Measurements from ENCODE around the gene PLP1. TPM values are rescaled to one million over a fixed set of nuclear protein-coding genes. Genes with fewer than 3 reads are reported as not detected.

The PLP1 gene
- polyA plus RNA-seq, 4 donors: 5.1 to 77.9 (median 15.6) TPM

GRCh38 chrX:103823591-103823990 is 47.0 kb downstream of the PLP1 start:
- DNase-seq (ENCODE audit: low read depth in 4 of 4, low spot score in 3 of 4): no peak

DNA sequence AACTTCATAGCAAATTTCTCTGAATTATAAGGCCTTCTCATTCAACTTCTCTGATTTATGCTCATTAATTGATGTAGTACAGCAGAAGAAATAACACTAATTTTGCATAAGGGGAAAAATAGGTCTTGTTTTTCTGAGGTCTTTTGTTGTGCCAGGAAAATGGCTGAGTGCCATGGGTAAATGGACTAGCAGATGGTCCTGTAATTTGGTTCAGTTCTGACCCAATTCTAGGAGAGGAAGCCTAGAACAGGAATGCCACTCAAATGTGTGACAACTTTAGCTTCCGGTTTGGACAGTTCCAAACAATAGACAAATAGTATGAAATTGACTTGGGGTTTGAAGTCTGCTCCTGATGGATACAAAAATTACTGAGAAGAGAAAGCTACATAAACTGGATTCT is 49.2 kb downstream of the PLP1 start:
- no peak for DNase-seq (ENCODE audit: low read depth in 4 of 4, low spot score in 3 of 4)

GRCh38 chrX:103828529-103828928 is 51.9 kb downstream of the PLP1 start:
- DNase-seq (ENCODE audit: low read depth in 4 of 4, low spot score in 3 of 4): no peak

- no peak for DNase-seq (ENCODE audit: low read depth in 4 of 4, low spot score in 3 of 4)
Observed at GRCh38 chrX:103830848-103831247, 54.2 kb downstream of the PLP1 start.

DNA sequence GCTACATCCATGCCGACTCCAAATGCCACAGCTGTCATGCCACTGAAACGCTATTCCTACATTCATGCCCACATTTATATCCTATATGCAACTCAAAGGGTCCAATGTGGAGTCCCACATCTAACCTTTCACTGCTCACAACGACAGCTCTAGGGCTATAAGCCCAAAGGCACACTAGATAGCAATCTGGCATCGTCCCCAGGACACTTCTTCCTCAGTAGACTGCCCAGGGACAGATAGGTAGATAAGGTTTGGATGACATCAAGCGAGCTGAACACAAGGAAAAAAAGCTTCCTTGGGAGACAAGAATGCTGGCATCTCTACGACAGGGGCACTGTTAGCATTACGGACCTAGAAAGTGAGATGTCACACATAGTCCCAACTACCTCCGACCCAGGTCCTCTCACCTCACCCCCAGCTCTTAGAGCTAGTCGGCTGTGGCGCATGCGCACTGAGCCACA is 54.7 kb downstream of the PLP1 start:
- DNase-seq (ENCODE audit: low read depth in 4 of 4, low spot score in 3 of 4): peak in 1 of 4 donors; percentile 14

GRCh38 chrX:103831803-103832544 is 55.3 kb downstream of the PLP1 start, which contains the start of gene RAB9B:
Gene RAB9B (minus strand): TSS chrX:103832257. CDS start chrX:103825784, 6,473 bp downstream.
- DNase-seq (ENCODE audit: low read depth in 4 of 4, low spot score in 3 of 4): peak in 2 of 4 donors; percentile 0 to 2

DNA sequence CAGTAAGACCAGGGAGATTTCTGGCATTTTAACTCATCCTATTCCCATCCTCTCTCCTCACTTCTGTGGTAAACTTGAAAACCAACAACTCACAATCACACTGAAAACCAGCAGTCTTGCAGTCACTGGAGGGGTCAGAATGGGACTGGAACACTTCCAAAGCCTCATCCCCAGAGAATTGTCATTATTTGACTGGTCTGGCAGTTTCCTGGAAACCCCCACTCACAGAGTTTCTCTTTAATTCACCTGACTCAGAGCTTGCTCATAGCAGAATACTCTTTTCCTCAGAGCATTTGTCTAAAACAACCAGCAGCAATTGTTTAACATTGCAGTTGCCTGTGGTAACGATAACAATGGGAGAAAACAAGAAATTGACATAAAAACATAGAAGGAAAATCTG is 62.8 kb downstream of the PLP1 start:
- no peak for DNase-seq (ENCODE audit: low read depth in 4 of 4, low spot score in 3 of 4)

Other genes starting within 250 kb of the PLP1 start
- 100 to 1,000 TPM; 147 to 193 (median 160) TPM for gene TCEAL4, start 191.3 kb upstream of the PLP1 start, polyA plus RNA-seq (ENCODE audit: insufficient read length in 4 of 4)
- 10 to 100 TPM; 28.9 to 36.3 (median 32.0) TPM for gene TCEAL3, start 168.9 kb upstream of the PLP1 start, polyA plus RNA-seq (ENCODE audit: insufficient read length in 4 of 4)
- gene TCEAL1, start 147.9 kb upstream of the PLP1 start, polyA plus RNA-seq (ENCODE audit: insufficient read length in 4 of 4): 10 to 100 TPM; 26.6 to 35.9 (median 31.5) TPM
- 100 to 1,000 TPM; 303 to 367 (median 342) TPM for gene MORF4L2, start 90.1 kb upstream of the PLP1 start, polyA plus RNA-seq (ENCODE audit: insufficient read length in 4 of 4)
- 1 to 10 TPM in 3 of 4 donors, under 1 TPM in 1; 0.99 to 1.7 (median 1.3) TPM for gene TMEM31, start 65.9 kb upstream of the PLP1 start, polyA plus RNA-seq (ENCODE audit: insufficient read length in 4 of 4)
- gene RAB9B, start 55.4 kb downstream of the PLP1 start, polyA plus RNA-seq (ENCODE audit: insufficient read length in 4 of 4): 1 to 10 TPM; 2.7 to 4.1 (median 3.2) TPM
- gene TMSB15B, start 185.8 kb downstream of the PLP1 start, polyA plus RNA-seq (ENCODE audit: insufficient read length in 4 of 4): 10 to 100 TPM; 23.2 to 27.0 (median 23.9) TPM
- under 1 TPM in 1 of 4 donors, not detected in 3; 0.40 TPM for gene H2BW1, start 236.9 kb downstream of the PLP1 start, polyA plus RNA-seq (ENCODE audit: insufficient read length in 4 of 4)